Measurements from ENCODE around the gene PTGER2.

PTGER2 gene, protein sequence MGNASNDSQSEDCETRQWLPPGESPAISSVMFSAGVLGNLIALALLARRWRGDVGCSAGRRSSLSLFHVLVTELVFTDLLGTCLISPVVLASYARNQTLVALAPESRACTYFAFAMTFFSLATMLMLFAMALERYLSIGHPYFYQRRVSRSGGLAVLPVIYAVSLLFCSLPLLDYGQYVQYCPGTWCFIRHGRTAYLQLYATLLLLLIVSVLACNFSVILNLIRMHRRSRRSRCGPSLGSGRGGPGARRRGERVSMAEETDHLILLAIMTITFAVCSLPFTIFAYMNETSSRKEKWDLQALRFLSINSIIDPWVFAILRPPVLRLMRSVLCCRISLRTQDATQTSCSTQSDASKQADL

DNA sequence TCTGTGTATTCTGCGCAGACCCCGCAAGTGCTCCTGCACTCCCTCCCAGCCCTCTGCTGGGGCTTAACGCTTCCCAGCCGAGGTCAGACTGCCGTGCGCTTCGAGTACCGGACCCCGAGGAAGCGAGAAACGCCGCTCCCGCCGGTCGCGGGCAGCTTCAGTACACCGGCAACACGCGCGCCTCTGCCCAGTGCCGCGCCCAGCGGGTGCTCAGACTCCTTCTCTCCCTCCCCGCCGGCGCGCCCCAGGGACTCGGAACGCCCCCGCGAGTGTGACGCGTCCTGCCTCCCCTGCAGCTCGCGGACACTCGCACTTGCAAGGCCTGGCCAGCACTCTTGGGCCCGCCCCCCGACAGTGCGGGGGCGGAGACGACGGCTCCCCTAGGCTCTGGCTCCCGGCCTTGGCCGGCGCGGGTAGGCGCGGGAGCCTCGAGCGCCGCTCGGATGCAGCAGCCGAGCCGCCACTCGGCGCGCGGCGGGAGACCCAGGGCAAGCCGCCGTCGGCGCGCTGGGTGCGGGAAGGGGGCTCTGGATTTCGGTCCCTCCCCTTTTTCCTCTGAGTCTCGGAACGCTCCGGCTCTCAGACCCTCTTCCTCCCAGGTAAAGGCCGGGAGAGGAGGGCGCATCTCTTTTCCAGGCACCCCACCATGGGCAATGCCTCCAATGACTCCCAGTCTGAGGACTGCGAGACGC lies at the start of gene PTGER2:
TSS of gene PTGER2 (plus strand) at position 410 of the 692 bp plus-strand sequence. CDS start at position 647, 237 bp downstream.
- peak; percentile 70 for DNase-seq (ENCODE audit: low read depth)

DNA sequence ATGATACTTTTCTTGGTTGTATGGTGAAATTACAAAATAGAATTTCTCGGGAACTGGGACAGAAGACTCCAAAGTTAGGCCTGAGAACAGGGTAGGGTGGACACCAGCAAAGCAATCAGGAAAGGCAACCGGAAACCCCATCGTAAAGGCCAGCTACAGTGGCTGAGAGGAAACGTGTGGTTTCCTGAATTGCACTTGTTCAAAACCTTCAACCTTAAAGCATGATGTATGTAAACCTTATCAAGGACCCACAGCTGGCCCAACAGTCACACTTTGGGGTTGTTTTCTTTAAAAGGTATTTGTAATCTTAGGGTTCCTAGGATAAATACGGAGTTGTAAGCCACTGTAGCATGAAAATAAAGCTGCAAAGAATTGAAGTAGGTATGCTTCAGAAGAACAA lies 48.9 kb upstream of the PTGER2 start:
- no peak for DNase-seq (ENCODE audit: low read depth)

DNA sequence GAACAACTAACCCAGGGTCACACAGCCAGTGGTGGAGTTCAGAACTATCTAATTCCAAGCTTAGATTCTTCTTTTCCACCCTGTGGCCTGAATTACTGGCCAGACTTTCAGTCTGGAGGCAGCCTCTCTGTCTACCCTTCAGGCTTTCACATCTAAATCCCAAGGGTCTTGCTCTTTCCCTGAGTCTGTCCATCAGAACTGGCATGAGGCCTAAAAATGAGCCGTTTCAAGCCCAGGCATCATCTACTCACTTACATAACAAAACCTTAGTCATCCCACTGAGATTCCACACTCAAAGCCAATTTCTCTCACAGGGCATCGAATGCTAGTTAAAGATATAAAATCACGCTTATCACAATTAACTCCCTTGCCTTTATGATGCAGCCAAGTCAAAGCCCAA lies 47.9 kb upstream of the PTGER2 start:
- DNase-seq (ENCODE audit: low read depth) = no peak

DNA sequence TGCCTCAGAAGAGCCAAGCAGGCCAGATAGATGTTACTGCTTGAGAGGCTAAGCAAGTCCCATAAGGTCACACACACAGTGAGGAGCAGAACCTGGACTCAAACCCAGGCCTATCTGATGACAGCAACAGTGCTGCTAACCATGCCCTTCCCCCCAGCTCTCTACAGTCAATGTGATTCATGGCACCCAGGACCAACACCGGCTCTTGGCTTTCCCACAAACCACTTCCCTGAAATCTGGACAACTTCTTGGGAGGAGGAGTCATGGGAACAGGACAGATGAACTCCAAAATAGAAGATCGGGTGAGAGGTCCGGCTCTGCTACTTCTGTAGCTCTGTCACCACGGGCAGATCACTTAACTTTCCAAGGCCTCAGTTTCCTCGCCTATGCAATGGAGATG lies 47.3 kb upstream of the PTGER2 start:
- DNase-seq (ENCODE audit: low read depth) = no peak

DNA sequence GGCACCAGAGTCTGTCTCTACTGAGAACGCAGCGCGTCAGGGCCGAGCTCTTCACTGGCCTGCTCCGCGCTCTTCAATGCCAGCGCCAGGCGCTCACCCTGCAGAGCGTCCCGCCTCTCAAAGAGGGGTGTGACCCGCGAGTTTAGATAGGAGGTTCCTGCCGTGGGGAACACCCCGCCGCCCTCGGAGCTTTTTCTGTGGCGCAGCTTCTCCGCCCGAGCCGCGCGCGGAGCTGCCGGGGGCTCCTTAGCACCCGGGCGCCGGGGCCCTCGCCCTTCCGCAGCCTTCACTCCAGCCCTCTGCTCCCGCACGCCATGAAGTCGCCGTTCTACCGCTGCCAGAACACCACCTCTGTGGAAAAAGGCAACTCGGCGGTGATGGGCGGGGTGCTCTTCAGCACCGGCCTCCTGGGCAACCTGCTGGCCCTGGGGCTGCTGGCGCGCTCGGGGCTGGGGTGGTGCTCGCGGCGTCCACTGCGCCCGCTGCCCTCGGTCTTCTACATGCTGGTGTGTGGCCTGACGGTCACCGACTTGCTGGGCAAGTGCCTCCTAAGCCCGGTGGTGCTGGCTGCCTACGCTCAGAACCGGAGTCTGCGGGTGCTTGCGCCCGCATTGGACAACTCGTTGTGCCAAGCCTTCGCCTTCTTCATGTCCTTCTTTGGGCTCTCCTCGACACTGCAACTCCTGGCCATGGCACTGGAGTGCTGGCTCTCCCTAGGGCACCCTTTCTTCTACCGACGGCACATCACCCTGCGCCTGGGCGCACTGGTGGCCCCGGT lies 46.4 kb upstream of the PTGER2 start, which contains the start of gene PTGDR:
TSS of gene PTGDR (plus strand) at position 198 of the 778 bp plus-strand sequence. CDS start at position 315, 117 bp downstream.
- DNase-seq (ENCODE audit: low read depth) = peak; percentile 45

DNA sequence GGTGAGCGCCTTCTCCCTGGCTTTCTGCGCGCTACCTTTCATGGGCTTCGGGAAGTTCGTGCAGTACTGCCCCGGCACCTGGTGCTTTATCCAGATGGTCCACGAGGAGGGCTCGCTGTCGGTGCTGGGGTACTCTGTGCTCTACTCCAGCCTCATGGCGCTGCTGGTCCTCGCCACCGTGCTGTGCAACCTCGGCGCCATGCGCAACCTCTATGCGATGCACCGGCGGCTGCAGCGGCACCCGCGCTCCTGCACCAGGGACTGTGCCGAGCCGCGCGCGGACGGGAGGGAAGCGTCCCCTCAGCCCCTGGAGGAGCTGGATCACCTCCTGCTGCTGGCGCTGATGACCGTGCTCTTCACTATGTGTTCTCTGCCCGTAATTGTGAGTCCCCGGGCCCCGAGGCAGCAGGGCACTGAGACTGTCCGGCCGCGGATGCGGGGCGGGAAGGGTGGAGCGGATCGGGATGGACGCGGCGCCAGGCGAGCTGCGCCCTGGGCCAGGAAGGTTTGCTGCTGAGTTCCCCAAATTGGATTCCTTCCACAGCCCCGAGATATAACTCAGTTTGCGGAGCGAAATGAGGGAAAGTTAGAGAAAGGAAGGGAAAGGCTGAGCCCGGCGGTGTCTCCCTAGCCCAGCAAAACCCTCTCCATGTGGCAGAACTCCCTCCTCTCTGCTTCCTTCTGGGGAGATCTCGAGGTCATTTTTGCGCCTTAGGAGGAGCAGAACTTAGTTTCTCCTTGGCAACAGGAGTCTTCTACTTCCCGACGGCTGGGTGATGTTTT lies 45.6 kb upstream of the PTGER2 start:
- DNase-seq (ENCODE audit: low read depth) = peak; percentile 15

DNA sequence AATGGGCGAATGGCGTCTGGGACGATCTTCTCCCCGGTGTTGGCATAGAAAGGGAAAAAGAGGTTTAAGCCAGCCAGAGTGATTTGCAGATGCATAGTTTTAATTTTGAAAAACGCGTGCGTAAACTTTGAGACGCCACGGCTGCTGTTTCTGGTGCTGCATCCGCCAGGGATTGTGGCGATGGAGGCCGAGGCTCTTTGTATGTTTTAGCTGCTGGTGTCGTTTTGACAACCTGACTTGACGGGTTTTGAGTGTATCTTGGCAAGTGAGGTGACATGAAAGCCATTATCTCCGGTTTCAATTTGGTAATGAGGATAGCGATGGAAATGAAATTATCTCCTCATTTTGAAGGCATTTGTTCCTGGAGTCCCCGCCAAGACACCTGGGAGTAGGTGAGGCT lies 45.0 kb upstream of the PTGER2 start:
- no peak for DNase-seq (ENCODE audit: low read depth)

DNA sequence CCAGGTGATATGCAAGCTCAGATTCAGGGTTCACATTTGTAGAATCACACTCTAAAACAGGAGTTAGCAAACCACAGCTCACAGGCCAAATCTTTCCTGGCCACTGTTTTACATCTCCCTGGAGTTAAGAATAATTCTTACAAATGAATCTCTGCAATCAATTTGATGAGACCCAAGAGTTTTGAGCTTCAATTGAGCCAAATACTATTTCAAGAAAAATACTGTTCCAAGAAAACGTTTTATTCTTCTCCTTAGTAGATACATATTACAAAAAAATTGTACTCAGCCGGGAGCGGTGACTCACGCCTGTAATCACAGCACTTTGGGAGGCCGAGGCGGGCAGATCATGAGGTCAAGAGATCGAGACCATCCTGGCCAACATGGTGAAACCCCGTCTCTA lies 44.1 kb upstream of the PTGER2 start:
- DNase-seq (ENCODE audit: low read depth) = no peak

DNA sequence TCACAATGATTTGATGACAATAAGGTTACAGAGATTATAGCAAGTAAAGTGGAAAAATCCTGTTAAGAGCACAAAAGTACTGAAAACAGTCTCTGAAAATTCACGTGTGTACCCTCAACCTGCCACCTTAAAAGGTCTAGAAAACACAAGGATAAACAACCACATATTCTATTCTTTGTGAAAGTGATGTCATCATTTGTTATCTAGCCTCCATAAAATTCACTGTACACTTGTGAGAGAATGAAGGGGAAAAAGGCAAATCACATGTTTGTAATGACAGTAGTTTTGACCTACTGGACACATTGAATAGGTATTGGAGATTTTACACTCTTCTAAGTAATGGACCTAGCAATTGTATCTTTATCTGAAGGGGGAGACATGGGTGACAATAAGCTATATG lies 42.6 kb upstream of the PTGER2 start:
- DNase-seq (ENCODE audit: low read depth) = no peak

DNA sequence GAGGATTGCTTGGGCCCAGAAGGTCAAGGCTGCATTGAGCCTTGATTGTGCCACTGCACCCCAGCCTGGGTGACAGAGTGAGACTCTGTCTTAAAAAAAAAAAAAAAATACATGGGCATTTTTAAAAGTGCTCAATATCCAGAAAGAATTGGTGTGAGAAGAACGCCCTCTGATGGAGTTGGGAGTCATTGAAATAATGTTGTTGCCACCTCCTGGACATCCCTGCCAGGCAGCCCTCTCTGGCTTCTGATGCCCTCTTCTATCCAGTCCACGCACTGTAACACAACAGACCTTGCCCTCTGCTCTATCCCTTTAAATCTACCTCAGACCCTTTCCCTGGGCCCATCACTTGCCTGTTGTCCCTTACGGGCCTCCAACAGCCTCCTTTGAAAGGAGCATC lies 41.7 kb upstream of the PTGER2 start:
- no peak for DNase-seq (ENCODE audit: low read depth)

DNA sequence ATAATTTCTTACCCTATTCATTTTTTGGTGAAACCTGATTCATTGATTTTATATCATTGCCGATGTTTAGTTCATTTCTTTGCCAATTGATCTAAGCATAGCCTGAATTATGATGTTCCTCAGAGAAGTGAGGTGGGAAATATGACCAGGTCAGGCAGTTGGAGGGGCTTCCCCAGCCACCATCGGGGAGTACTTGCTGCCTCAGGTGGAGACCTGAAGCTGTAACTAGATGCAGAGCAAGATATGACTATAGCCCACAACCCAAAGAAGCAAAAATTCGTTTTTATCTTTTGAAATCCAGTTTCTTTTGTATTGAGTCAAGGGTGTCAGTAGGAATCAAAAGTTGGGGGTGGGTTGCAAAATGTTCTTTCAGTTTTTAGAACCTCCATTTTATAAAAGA lies 38.7 kb upstream of the PTGER2 start:
- DNase-seq (ENCODE audit: low read depth) = no peak

DNA sequence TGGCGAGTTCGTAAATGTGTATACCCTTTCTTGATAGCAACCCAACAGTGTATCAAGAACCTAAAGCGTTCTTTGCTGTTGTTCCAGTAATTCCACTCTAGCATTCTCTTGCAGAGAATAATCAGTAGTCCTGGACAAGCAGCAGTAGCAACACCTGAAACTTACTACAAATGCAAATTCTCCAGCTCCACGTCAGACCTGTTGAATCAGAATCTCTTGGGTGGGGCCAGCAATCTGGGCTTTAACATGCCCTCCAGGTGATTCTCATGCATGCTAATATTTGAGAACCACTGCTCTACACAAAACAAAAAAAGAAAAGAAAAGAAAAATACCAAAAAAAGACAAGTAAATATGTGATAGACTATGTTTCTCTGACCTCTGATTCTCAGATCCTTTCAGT lies 36.6 kb upstream of the PTGER2 start:
- DNase-seq (ENCODE audit: low read depth) = no peak

DNA sequence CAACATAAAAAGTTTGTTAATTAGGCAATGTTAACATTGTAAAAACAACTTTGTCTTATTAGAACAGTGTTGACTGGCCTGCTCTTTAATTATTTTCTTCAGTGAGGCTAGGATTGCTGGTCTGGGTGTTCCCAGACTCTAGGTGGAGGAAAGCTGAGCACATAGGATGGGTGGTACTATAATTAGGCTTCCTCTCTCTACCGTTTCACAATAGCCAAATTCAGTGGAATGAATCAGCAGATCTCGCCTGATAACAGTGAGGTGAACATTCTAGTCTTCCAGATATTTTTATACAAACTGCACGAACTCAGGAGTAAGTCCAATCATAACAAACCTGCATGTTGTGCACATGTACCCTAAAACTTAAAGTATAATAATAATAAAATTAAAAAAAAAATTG lies 34.7 kb upstream of the PTGER2 start:
- no peak for DNase-seq (ENCODE audit: low read depth)

DNA sequence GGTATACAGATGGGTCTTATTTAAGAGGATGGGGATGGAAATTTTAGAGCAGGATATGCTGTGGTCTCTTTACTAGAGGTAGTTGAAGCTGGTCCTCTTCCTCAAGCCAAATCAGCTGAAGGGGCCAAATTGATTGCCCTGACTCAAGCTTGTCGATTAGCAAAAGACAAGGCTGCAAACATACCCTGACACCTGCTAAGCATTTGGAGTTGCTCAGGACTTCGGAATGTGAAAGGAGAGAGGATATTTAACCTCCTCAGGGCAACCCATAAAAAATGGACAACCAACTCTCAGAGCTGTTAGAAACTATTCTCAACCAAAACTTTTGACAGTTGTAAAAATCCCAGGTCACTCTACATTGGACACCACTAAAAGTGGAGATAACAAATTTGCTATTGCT lies 31.0 kb upstream of the PTGER2 start:
- no peak for DNase-seq (ENCODE audit: low read depth)

DNA sequence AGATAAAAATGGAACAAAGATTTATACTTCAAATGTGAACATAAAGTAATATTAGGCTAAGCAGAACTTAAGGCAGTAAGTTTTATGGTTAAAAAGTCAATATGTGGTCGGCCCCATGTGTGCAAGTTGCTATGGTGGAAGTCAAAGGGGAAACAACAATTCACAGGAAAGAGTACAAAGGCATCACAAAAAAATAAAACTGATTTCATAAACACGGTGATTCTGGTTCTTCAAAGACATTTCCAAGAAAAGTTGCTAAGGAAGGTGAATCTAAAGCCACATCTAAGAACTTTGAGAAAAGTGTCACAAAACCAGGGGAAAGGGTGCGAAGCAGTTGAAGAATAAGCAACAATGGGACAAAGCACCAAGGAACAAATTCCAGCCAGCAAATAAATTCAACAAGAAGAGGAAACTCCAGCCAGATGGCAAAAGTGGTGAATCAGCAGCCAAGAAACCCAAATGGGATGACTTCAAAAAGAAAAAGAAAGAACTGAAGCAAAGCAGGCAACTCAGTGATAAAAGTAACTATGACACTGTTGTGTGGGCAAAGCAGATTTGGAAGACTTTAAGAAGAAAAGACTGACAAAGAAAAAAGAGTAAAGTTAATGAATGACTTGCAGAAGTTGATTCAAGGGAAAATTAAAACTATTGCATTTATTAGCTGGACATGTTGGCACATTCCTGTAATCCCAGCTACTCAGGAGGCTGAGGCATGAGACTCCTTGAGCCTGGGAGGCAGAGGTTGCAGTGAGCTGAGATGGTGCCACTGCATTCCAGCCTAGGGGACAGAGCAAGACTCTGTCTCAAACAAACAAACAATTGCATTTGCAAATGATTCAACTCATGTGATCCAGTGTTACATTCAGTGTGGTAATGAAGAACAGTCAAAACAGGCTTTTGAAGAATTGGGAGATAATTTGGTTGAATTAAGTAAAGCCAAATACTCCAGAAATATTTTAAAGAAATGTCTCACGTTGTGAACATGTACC lies 27.2 kb upstream of the PTGER2 start:
- DNase-seq (ENCODE audit: low read depth) = no peak

DNA sequence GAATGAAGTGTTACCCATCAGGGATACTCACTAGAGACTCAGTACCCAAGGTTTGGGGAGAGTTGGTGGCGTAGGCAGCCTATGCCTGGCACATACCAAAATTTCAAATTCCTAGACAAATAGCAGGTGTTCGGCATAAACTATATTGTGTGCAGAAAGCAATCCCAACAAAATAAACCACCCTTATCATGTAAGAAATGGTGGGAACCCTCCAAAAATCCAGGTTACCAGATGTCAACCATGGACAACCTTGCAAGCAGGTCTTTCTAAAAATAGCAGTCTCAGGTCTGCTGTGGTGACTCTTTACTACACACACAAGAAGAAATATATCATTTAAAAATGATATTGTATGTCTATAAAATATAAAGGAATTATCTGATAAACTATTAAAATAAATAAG lies 17.7 kb upstream of the PTGER2 start:
- no peak for DNase-seq (ENCODE audit: low read depth)

DNA sequence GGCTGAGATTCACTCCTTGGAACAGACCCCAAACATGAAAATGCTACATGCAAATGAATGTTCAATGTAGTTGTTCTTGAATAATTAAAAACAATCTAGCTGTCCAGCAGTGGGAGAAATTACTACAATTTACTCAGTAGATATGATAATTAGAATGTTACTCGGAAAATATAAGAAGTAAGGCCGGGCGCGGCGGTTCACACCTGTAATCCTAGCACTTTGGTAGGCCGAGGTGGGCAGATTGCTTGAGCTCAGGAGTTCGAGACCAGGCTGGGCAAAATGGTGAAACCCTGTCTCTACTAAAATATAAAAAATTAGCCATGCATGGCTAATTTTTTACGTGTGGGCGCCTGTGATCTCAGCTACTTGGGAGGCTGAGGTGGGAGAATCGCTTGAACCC lies 15.3 kb upstream of the PTGER2 start:
- DNase-seq (ENCODE audit: low read depth) = no peak

DNA sequence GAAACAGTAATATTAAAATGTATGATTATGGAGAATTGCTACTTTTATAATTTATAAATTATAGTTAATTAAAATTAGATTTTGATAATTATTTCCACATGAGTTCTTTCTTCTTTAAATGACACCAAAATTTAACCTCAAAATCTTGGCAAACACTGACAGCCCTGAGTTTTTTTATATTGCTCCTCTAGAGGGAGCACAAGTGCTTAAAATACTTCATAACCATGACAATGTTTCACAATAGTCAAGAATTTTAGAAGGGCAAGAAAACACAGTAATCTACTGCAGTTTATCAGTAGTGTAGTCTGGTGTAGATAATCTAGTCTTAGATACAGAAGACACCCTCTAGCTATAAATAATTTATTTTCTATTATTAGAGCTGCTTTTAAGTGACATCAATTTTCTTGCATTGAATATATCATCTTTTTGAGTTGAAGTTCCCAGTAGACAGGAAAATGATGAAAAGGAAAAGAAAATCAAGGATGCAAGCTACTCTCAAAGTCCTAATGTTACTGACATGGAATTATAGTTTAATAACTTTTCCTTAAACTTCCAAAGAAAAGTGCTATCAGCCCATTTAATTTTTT lies 14.3 kb upstream of the PTGER2 start:
- DNase-seq (ENCODE audit: low read depth) = no peak

DNA sequence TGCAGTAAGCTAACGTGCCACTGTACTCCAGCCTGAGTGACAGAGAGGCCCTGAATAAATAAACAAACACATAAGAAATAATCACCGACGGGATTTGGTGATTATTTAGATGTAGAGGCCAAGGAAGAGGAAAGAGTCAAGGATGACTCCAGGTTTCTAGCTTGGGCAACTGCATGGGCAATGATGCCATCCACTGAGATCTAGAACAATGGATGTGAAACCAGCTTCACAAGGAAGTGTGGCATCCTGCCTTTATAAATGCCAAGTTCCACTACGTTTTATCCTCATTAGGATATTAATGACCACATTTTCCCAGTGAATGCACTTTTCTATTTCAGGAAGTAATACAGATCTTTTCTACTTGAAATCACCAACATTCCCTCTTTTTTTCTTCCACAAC lies 10.9 kb upstream of the PTGER2 start:
- DNase-seq (ENCODE audit: low read depth) = no peak

DNA sequence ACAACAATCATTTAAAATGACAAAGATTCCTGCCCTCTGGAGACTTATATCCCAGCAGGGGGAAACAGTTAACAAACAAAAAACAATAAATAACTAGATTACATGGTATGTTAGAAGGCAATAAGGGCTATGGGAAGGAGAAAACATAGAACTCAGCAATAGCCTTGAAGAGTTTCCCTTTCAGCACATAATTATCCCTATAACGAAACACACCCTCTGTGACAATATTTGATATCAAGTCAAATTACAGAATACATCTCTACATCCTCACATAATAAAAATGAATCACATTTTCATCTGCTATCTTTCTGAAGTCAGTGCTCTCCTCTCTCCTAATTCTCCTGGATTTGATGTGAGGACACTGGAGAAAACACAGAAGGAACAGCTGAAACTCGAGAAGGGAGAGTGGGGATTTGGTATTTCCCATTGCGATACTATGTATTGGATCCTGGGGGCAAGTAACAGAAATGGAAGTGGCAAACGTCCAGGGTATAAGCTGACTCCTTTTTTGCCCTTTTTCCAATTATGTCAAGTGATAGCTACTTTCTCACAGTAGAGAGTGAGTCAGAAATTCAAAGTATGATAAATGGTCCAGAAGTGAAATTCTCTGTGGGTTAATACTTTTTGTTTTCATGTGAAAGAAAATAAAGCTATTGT lies 9.7 kb upstream of the PTGER2 start:
- DNase-seq (ENCODE audit: low read depth) = no peak
